ENCODE results near the gene KDM6B.

Gene KDM6B

GRCh38 chr17:7882068-7882467 lies 48.1 kb downstream of the KDM6B start:
- no peak for TF ChIP-seq CTCF (IDR thresholded peaks at IDR 0.05; ENCODE audit: low read depth, low read length)
- Histone ChIP-seq H3K9me3 (no peaks in the 10 kb centered on the region), H3K4me3 (ENCODE audit: low read depth, low read length) (peak overlapping the region; percentile 60), H3K36me3 (peaks cover 5% of the 10 kb centered on the region; the same call in 1 of the 2 replicates), H3K27me3 (no peaks in the 10 kb centered on the region), H3K4me1 (peaks cover 3% of the 10 kb centered on the region; the same call in 1 of the 2 replicates)
- DNase-seq = no peak

DNA sequence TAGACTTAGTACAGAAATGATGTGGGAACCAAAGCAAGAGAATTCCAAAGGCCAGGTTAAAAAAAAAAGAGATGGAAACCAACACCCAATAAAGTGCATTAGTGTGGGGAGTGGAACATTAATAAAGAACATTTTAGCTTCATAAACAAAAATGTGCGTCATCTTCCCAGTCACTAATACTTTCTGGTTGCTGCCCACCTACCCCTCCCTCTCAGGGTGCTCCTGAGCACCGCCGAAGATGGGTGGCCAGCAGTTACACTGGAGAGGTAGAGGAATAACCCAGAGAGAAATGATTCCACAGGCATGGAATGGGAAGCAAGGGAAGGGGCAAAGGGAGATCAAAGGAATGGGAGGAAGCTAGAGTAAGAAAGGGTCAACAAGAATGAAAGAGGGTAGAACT lies 48.6 kb downstream of the KDM6B start:
- peaks cover 3% of the 10 kb centered on the region; the same call in 1 of the 2 replicates for H3K4me1 ChIP-seq
- DNase-seq = no peak
- no peaks in the 10 kb centered on the region for H3K9me3 ChIP-seq
- no peaks in the 10 kb centered on the region for H3K27me3 ChIP-seq
- TF ChIP-seq CTCF (IDR thresholded peaks at IDR 0.05; ENCODE audit: low read depth, low read length) = no peak
- peaks cover 5% of the 10 kb centered on the region; the same call in 1 of the 2 replicates for H3K36me3 ChIP-seq
- peak overlapping the region; percentile 60 for H3K4me3 ChIP-seq (ENCODE audit: low read depth, low read length)
